ENCODE results near the gene KHDRBS2. TPM values are rescaled to one million over a fixed set of nuclear protein-coding genes. Genes with fewer than 3 reads are reported as not detected.

KHDRBS2 gene
- total and polyA plus RNA-seq, 2 of the 4 experiments (the other 2 are of a cell fraction), result not detected

DNA sequence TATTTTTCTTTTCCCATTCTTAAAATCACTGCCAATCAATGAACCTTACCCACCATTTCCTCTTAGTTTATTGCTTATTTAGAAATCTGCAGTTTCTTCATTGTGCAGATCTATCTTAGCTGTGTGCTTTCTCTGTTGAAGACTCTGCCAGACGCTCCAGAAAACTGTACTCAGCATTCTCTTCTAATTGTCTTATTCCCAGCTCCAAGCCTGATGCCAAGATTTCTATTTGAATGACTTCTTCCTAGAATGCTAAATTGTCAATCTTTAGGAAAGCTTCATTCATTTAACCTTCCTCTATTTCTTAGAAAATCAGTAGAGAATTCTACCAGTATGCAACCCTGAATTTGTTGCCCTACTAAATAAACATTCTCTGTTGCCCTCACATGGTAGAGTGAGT lies 308.9 kb downstream of the KHDRBS2 start:
- POLR2A ChIA-PET (ENCODE audit: unreplicated experiment), result no interaction called here
- Histone ChIP-seq H4K8ac (ENCODE audit: low read depth in 2 of 2, low read length in 2 of 2) (no peak overlapping the region), H4K5ac (ENCODE audit: low read depth, low read length) (no peak overlapping the region), H2AK5ac (ENCODE audit: low read depth, low read length) (no peak overlapping the region), H4K91ac (ENCODE audit: insufficient read depth, low read depth, low read length) (no peak overlapping the region), H2AK9ac (replicated peaks; ENCODE audit: low read depth, low read length, poor library complexity) (no peak overlapping the region), H3K18ac (ENCODE audit: low read depth, low read length) (no peak overlapping the region), H2AFZ (replicated peaks; ENCODE audit: low read length, poor library complexity) (no peak overlapping the region), H3K79me1 (ENCODE audit: low read depth in 1 of 2, low read length in 2 of 2) (no peaks in the 10 kb centered on the region), H2BK15ac (ENCODE audit: low read depth, low read length) (no peak overlapping the region), H4K20me1 (ENCODE audit: insufficient read depth, low read length) (no peaks in the 10 kb centered on the region), H3K4ac (ENCODE audit: low read depth, low read length) (no peak overlapping the region), H3K56ac (ENCODE audit: extremely low read depth, insufficient read depth, low read length) (no peak overlapping the region), H2BK5ac (ENCODE audit: low read depth, low read length, poor library complexity, severe bottlenecking) (no peak overlapping the region), H2BK20ac (ENCODE audit: low read depth, low read length) (no peak overlapping the region), H3K9me3 (ENCODE audit: control insufficient read depth, insufficient read depth, low read length) (no peaks in the 10 kb centered on the region), H3K27ac (ENCODE audit: insufficient read depth, low read length) (no peak overlapping the region), H3K23ac (ENCODE audit: low read depth, low read length) (no peak overlapping the region), H3K9me1 (ENCODE audit: insufficient read depth, low read length) (no peaks in the 10 kb centered on the region), H3K27me3 (ENCODE audit: control insufficient read depth, insufficient read depth, low read length) (no peaks in the 10 kb centered on the region), H3K4me2 (ENCODE audit: low read depth, low read length) (no peak overlapping the region), H3K9ac (ENCODE audit: low read depth, low read length) (no peak overlapping the region), H3K4me1 (ENCODE audit: control insufficient read depth, insufficient read depth, low read length) (no peaks in the 10 kb centered on the region), H3K14ac (replicated peaks; ENCODE audit: low read depth, low read length) (no peak overlapping the region), H3K4me3 (ENCODE audit: insufficient read depth, low read depth, low read length) (no peak overlapping the region), H3K36me3 (ENCODE audit: control insufficient read depth, insufficient read depth, low read length) (no peaks in the 10 kb centered on the region), H2BK120ac (ENCODE audit: low read depth, low read length) (no peak overlapping the region)
- 0% methylated on average over 1 of the region's 1 CpG; no CpG with 5 or more reads in 1 of the 2 experiments for WGBS, 2 experiments (ENCODE audit: extremely low coverage in 2 of 2, insufficient read length in 1 of 2)
- TF ChIP-seq, protein P1, sequence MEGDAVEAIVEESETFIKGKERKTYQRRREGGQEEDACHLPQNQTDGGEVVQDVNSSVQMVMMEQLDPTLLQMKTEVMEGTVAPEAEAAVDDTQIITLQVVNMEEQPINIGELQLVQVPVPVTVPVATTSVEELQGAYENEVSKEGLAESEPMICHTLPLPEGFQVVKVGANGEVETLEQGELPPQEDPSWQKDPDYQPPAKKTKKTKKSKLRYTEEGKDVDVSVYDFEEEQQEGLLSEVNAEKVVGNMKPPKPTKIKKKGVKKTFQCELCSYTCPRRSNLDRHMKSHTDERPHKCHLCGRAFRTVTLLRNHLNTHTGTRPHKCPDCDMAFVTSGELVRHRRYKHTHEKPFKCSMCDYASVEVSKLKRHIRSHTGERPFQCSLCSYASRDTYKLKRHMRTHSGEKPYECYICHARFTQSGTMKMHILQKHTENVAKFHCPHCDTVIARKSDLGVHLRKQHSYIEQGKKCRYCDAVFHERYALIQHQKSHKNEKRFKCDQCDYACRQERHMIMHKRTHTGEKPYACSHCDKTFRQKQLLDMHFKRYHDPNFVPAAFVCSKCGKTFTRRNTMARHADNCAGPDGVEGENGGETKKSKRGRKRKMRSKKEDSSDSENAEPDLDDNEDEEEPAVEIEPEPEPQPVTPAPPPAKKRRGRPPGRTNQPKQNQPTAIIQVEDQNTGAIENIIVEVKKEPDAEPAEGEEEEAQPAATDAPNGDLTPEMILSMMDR (conservative IDR thresholded peaks at IDR 0.05; ENCODE audit: low read depth, low read length), result no peak
- no peak for TF ChIP-seq RAD21 (IDR thresholded peaks at IDR 0.05; ENCODE audit: low read length)
- no peak for TF ChIP-seq RCOR1 (IDR thresholded peaks at IDR 0.05; ENCODE audit: insufficient replicate concordance, low read length)
- TF ChIP-seq FOS (IDR thresholded peaks at IDR 0.05; ENCODE audit: low read depth, low read length), result no peak
- TF ChIP-seq ELK1 (IDR thresholded peaks at IDR 0.05; ENCODE audit: borderline replicate concordance, low read depth, low read length), result no peak
- TF ChIP-seq CHD1 (IDR thresholded peaks at IDR 0.05; ENCODE audit: low read depth, low read length), result no peak
- TF ChIP-seq POLR2A (IDR thresholded peaks at IDR 0.05; ENCODE audit: low read depth, low read length), result no peak
- TF ChIP-seq CEBPB (IDR thresholded peaks at IDR 0.05; ENCODE audit: low read depth, low read length), result no peak
- no peak for TF ChIP-seq NFE2L2 (IDR thresholded peaks at IDR 0.05; ENCODE audit: low read depth, low read length)
- CTCF ChIA-PET, result no interaction called here
- DNase-seq (no peak), ATAC-seq (ENCODE audit: low read depth) (no peak)
- BruUV-seq (replicated peaks), result no TSS peak
- intact Hi-C loops (cut with micrococcal nuclease), result no loop called here
- in situ Hi-C loops (cut with MboI; ENCODE audit: low sequenced_read_pairs), result no loop called here
- dilution Hi-C loops (cut with HindIII; ENCODE audit: low sequenced_read_pairs, unreplicated experiment), result no loop called here

All from IMR-90 (cell line).